ENCODE data around the gene ERMARD.

The ERMARD gene

DNA sequence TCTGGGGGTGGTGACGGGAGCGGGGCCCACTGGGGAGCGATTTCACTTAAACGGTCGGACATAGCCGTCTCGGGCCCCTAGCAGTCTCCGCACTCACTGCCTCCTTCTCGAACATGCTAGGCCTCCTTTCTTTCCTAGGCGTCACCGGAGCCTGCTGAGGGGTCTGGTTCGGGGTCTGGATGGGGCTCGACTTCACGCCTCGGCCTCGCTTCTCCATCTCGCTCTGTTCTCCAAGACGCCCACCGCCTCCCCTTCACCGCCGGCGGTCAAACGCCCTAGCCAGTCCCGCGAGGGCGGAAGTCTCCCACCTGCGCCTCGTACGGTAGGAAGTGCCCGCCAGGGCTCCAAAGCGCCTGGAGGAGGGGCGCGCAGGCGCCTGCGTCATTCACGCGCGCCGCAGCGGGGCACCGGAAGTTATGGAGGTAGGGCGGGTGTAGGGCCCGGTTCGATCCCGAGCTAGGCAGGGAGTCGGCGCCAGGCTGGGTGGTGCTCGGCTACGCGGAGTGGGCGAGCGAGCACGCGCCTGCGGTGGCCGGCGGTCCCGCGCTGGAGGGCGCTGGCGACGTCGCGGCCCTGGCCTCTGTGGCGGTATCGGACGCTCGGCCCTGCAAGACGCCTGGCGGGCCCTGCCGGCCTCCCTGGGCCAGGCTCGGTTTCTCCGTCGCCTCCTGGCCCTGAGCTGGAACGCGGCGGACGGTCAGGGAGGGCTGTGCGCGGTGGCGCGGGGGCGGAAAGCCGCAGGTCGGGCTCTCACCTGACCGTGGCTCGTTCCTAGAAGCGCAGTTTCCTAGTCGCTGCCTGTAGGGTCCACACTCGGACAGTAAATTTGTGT, at the start of gene ERMARD, which contains the start of gene DYNLT2:
TSS of gene ERMARD (plus strand) at position 381 of the 832 bp plus-strand sequence. CDS start at position 417, 36 bp downstream.
TSS of gene DYNLT2 (minus strand) at position 331 of the 832 bp plus-strand sequence. CDS start at position 217, 114 bp downstream.
- peak; percentile 35 for DNase-seq

DNA sequence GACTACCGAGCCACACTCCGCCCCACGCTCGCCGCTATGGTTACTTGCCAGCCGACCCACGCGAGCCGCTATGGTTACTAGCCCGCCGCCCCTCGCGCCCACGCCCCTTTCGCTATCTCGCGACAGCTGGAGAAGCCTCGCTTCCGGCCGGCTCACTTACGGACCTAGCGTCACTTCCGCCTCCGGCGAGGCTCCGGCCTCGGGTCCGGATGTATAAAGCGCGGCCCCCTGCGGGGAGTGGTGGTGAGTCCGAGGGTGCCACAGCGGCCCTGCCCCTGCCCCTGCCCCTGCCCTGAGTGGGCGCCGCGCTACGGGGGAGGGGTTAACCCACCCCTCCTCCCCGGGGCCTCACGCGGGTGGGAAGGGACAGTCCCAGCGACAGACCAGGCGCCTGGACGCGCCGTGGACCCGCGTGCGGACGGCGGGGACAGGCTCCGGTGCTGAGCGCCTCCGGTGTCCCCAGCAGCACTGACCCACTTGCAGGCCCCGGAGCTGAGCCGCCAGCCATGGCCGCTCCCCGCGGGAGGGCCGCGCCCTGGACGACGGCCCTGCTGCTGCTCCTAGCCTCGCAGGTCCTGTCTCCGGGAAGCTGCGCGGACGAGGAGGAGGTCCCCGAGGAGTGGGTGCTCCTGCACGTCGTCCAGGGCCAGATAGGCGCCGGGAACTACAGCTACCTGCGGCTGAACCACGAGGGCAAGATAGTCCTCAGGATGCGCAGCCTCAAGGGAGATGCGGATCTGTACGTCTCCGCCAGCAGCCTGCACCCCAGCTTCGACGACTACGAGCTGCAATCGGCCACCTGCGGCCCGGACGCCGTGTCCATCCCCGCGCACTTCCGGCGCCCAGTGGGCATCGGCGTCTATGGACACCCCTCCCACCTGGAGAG, 49.2 kb upstream of the ERMARD start, which contains the start of the genes C6orf120 and WDR27:
TSS of gene C6orf120 (plus strand) at position 173 of the 886 bp plus-strand sequence. CDS start at position 507, 334 bp downstream.
TSS of gene WDR27 (minus strand) at position 76 of the 886 bp plus-strand sequence. CDS start 13,024 bp downstream, outside the sequence.
- peak; percentile 48 for DNase-seq

DNA sequence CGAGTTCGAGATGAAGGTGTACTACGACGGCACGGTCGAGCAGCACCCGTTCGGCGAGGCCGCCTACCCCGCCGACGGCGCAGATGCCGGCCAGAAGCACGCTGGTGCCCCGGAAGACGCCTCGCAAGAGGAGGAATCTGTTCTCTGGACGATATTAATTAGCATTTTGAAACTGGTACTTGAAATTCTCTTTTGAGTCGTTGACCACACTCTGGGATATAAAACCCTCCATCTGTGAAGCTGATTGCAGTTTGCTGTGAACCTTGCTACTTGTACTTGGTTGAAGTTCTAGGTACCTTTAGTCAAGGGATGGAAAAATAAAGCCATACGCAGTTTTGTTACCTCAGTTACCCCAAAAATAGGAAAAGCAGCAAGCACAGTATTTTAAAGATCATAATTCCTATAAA, 48.6 kb upstream of the ERMARD start:
- no peak for DNase-seq

DNA sequence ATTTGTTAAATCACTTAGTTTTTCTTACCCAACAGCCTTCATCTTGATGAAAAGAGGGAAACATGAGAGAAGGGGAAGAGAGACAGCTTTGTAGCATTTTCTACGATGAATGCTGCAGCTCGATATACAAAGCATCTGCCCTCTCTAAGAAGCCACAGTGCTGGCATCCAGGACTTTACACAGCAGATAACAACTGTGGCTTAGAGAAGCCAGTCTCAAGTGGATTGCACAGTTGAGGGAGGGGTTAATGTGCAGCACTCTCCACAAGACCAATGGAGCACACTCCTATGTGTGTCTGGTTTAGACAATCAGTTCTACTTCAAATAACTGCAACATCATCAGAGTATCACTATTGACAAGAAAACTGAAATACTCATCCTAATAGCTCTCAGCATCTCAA, 43.6 kb upstream of the ERMARD start:
- no peak for DNase-seq

DNA sequence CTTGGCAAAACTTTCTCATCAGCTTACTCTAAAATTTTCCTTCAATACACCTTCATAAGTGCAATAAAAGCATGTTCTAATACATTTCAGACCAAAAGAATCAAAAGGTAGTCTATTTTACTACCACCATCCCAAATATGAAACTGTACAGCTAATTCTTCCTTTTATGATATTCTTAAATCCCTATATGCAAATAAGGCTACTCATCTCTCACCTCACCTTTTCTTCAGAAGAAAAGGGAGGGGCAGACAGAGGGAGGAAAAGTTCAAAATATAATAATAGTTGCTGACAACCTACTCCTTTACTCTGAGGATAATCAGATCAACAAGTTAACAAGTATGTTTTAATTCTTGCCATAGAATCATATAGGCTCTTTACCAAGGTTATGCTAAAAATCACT, 42.1 kb upstream of the ERMARD start:
- DNase-seq = no peak

DNA sequence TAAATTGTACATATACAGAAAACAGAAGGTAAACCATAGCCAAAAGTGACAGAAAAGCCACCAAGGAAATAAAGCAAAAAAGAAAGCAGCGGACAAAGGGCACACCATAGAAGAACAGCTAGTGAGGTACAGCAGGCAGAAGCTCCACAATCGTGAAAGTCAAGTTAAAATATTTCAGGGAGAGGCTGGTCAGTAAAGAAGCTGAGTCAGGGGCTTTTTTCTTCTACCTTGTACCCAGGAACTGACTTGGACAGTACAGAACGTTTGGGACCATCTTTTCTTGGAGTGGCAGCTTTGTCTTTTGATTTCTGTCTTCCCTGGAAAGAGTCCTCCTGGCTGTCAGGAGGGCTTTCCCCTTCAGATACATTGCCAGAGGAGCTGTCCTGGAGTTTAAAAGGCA, 41.4 kb upstream of the ERMARD start:
- no peak for DNase-seq

DNA sequence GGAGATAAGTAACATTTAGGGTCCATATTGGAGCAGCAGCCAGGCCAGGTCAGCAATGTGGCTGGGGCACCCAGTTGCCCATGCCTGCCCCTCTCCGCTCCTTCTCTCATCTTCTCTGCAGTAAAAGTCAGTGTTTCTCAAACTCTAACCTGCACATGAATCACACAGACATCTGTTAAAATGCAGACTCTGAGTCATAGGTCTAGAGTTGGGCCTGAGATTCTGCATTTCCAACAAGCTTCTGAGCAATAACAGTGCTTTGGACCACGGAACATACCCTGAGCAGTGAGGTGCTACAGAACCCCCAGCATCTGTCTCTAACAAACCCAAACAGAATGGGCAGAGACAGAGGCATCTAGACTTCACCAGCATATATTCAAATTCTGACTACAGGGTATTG, 37.2 kb upstream of the ERMARD start:
- DNase-seq = no peak

DNA sequence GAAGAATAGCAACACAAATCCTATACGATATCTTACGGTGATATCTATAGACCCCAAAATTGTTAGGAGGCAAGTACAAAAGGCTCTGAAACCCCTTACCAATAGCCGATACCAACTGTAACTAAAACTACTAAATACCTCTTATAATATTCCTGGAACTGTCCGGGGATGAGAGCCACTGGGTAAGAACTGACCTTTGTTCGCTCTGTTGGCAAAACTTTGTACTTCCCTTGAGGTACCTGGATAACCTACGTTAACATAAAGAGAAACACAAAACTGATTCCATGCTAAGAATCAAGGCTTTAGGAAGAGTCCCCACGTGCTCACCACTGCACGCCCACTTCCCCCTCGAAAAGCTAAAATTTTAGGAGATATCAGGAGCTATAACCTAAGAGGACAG, 36.8 kb upstream of the ERMARD start:
- no peak for DNase-seq

DNA sequence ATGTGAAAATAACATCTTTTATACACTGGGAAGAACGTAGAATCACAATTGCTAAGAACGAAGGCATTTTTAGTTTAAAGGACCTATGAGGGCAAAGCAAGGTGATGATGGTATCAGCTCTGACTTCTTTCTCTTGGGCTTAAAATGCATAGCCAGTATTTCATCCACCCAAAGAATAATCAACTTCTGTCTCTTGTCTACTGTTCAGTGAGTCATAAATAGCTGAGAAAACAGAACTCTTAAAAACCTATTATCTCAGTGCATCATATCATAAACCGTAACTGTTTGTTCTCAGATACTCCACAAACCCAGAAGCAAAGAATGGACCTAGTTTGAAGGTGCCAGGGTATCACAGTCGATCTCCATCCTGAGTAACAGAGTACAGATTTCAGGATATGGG, 32.3 kb upstream of the ERMARD start:
- DNase-seq = no peak

DNA sequence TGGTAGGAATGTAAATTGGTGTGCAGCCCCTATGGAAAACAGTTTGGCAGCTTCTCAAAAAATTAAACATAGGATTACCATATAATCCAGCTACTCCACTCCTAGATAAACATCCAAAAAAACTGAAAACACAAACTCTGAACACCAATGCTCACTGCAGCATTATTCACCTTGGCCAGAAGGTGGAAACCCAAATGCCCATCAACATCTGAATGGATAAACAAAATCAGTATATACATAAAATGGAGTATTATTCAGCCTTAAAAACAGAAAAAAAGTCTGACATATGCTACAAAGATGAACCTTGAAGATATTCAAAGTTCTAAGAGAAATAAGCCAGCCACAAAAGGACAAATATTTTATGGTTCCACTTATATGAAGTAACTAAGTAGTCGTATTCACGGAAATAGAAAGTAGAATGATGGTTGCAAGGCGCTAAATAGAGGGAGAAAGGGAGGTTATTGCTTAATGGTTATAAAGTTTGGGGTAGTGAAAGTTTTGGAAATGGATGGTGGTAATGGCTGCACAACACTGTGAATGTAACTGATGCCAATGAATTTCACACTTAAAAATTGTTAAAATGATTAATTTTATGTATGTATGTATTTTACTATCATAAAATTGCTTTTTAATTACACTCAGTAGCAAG, 31.1 kb upstream of the ERMARD start:
- no peak for DNase-seq

DNA sequence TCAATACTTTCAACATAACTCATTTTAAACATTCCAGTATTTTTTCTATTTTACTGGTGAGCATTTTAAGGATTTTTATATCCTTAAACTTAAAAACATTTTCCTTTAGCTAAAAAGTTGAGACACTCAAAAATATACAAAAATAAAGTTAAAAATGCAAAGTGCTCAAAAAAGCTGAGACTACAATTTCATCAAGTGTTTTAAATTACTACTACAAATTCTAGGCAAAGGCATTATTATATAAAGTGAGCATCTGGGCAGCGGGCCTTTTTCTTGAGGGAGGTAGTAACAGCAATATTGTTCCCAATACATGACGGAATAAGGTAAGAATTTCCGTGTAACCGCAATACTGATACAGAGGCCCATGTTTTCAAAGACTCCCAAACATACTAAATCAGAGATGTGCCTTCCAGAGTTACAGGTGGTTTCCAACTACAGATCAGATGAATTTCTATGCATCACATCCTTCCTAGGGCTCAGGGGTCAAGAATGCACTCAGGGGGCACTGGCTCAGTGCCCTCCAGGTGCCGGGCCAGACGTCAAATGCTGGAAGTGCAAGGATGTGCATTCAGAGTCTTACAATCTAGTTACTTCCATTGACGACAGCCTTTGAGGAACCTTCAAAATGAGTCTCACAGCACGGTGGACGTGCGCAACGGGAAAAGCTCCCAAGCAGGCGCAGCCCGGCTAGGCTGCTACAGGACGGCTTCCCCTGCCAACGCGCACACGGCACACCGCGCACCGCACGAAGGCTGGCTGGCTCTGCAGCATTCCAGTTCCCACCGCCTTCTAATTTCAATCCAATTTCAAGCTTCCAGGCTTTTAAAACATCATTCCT, 28.8 kb upstream of the ERMARD start:
- DNase-seq = no peak

DNA sequence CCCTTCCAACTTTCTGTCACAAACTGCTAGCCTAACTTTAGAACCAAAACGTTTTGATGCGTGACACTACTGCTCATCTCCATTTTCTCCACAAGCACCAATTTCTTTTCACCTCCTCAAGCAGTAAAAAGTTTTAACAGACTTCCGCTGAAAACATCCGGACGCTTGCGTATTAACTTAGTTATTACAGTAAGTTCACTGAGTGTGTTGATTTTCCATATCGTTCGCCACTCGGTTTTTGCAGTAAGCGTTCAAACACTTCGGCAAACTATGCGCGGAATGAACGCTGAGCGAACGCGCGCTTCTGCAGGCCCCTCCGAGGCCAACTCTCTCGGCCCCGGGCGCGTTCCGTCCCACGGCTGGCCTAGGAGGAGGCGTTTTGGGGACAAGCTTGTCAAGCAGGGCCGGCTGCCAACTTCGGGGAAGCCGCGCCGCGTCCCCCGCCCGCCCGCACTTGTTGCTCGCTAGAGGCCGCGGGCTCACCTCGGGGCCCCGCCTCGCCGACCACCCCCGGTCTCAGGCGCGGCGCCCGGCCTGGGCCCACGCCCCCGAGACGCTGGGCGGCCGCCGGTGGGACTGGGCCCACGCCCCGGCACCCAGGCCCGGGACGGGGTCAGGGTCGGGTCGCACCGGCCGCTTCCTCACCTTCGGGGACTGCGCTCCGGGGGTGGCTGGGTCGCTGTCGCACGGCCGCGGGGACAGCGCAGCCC, 28.1 kb upstream of the ERMARD start:
- no peak for DNase-seq

DNA sequence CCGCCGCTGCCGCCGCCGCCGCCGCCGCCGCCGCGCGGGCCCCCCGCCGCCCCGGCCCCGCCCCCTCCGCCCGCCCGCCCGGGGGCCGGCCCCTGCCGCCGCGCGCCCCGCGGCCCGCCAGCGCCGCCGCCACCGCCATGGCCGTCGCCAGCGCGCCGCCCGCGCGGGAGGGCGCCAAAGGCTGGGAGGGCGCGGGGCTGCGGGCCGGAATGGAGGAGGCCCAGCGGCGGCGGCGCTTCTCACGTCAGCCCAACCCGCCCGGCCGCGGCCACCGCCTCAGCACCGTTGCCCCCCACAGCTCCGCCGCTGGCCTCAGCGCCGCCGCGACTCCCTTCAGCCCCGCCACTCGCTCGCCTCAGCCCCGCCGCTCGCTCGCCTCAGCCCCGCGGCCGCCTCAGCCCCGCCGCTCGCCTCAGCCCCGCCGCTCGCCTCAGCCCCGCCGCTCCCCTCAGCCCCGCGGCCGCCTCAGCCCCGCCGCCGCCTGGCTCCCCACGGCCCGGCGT, 27.4 kb upstream of the ERMARD start:
- no peak for DNase-seq

DNA sequence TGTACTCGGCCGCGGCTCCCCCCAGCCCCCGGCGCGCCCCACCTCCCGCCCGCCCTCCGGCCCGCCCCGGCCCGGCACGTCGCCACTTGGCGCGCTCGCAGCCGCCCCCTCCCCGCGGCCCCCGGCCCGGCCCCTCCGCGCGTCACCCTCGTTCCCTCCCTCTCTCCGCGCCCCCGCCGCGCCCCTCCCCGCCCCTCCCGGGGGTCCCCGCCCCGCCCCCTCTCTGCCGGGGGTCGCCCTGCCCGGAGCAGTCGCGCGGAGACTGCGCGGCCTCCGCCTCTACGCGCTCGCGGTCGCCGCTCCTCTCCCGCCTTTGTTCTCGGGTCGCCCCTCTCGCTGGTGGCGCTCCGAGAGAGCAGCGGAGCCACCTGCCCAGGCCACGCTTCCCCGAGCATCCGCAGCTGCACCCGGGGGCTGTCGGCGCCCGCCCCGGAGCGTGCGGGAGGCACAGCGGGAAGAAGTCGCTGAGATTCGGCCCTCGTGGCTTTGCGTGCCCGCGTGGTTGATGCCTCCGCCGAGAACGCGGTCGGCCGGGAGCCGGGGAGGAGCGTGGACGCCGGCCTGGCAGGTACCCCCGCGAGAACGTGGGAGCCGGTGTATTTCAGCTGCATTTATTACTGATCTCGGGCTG, 26.8 kb upstream of the ERMARD start, which contains the start of gene PHF10:
TSS of gene PHF10 (minus strand) at position 7 of the 631 bp plus-strand sequence. CDS start 569 bp downstream, outside the sequence.
- DNase-seq = no peak

DNA sequence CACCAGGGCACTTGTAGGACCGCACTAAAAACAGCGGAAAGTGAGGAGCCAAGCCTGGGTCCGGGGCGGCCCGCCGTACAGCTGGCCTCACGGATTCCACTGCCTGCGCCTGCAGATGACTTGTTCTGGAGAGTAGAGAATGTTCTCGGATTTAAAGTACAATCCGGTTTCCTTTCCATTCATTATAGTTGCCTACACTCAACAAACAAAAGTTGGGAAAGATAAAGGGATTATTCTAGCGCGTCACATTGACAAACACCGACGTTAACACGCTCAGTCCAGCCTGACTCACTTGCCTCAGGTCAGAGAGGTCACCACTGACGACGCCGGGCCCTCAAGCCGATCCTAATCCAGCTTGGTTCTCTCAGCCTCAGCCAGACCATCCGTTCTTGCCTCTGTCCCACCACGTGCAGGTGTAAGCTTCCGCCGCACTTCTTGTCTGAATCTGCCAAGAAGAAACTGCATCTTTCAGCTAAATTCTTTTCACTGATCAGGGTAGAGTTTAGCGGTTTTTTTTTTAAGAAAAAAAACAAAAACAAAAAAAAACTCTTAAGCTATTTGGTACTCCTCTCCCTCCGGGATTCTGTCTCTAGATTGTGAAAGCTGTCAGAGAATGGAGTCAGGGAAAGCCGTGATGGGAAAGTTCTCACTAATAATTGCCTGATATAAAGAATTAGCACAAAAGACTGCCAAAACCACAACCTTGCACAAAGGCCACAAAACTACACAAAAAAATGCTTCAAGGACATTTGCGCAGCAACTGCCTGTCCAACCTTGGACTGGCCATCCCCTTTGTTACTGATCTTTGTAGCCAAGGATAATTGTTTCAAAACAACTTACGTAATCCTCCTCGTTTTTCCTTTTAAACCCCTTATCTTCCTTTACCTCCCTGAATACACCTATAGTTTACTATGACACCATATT, 26.0 kb upstream of the ERMARD start:
- no peak for DNase-seq

DNA sequence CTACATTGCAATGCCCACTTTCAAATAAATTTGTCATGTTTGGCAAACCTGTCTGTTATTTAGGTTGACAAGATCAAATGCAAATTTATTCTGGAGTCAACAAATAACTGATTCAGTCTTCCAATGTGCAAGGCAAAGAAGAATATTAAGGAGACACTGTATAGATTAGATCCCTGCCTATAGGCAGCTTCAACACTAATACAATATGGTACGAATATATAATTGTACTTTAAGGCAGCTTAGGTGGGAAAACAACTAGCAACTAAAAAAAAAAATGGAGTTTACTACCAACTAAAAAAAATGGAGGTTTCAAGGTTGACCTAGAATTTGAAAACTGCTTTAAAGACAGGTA, 25.4 kb upstream of the ERMARD start:
- no peak for DNase-seq

DNA sequence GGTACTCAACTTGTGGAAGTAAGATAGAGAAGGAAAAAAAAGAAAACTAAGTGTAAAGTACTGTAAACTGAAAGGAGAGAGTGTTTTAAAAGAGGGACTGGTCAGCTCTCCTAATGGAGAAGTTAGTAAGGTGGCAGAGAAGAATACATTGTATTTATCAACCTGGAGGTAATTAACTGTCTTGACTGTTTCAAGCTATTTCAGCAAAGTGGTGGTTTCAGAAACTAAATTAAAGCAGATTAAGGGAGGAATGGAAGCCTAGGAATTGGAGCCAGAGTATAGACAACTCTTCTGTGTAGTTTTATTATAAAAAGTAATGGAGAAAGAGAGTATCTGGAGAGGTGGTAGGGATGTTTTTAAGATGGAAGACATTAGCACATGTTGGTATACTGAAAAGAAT, 24.5 kb upstream of the ERMARD start:
- DNase-seq = no peak

DNA sequence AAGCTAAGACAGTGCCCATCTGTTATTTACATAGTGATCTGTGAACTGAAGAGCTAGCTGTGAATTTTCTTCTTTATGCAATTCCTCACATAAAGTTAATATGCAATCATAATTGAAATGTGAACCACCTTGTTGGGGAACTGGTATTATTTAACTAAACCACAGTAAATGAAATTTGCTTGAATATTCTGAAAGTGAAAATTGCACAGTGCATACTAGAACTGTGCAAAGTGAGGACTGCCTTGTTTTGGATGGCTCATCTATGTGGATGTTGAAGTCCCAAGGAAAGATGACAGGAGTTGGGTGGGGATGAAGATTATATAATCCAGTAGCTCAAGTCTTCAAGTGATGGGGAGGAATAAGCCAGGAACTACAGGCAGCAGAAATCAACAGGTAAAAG, 21.5 kb upstream of the ERMARD start:
- no peak for DNase-seq

DNA sequence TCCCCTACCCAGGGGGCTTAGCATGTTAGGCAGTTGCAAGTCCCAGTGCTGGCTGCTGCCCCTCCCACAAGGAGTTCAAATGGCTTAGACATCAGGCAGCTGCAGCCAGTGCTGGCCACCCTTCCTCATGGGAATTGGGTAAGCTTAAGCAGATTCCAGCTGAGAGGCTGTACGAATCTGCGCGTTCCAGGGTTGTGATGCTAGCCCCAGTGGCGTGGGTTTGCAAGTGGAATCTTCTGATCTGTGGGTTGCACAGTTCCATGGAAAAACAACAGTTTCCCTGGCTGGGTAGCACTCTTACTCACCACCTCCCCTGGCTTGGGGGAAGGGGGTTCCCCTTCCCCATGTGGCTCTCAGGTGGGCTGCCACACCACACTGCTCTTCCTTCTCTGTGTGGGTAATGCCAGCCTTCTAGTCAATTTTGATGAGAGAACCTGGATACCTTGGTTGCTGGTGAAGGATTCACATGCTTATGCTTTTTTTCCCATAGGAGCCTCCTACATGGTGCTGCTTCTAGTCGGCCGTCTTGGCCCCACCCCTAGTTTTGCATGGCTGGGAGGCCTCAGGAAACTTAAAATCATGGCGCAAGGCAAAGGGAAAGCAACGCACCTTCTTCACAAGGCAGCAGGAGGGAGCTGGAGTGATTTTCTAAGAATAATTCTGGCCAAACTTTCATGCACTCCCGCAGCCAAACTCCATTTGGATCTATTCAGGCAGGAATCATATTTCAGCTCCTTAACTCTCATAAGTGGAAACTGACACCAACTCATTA, 13.0 kb upstream of the ERMARD start:
- DNase-seq = no peak
